ENCODE results near the gene ABHD10.

GRCh38 chr3:111971533-111972130 is 7.2 kb upstream of the ABHD10 start:
- no peak for TF ChIP-seq CTCF (IDR thresholded peaks at IDR 0.05)
- TF ChIP-seq EP300 (IDR thresholded peaks at IDR 0.05): no peak
